ENCODE measurements around the gene PTPN6.
A peak's percentile ranks its signal among the peaks of the same experiment; 100 is the strongest.

PTPN6 gene

GRCh38 chr12:6923003-6923732, 28.0 kb upstream of the PTPN6 start:
- DNase-seq, result no peak

GRCh38 chr12:6923851-6924250, 27.3 kb upstream of the PTPN6 start:
- no peak for DNase-seq

- DNase-seq, result no peak
These were observed 26.0 kb upstream of the PTPN6 start for GRCh38 chr12:6925239-6925539.

- DNase-seq, result no peak
These were observed 25.4 kb upstream of the PTPN6 start for GRCh38 chr12:6925540-6926279.

- no peak for DNase-seq
These were observed 23.7 kb upstream of the PTPN6 start, which contains the start of gene ATN1 for GRCh38 chr12:6927379-6928021. TSS of gene ATN1 (plus strand) at chr12:6927959. CDS start at chr12:6934002, 6,043 bp downstream.

- DNase-seq, result no peak
These were observed 23.0 kb upstream of the PTPN6 start for GRCh38 chr12:6928022-6928702.

GRCh38 chr12:6928703-6929407, 22.3 kb upstream of the PTPN6 start:
- no peak for DNase-seq

- DNase-seq, result no peak
These were observed 21.4 kb upstream of the PTPN6 start for GRCh38 chr12:6929466-6930452.

- no peak for DNase-seq
These were observed 18.4 kb upstream of the PTPN6 start for GRCh38 chr12:6932766-6933165.

- no peak for DNase-seq
These were observed 17.0 kb upstream of the PTPN6 start for GRCh38 chr12:6934110-6934509.

- no peak for DNase-seq
These were observed 15.6 kb upstream of the PTPN6 start for GRCh38 chr12:6935371-6936193.

GRCh38 chr12:6936194-6936635, 14.9 kb upstream of the PTPN6 start:
- no peak for DNase-seq

- no peak for DNase-seq
These were observed 14.3 kb upstream of the PTPN6 start for GRCh38 chr12:6936636-6937480.

- DNase-seq, result peak; percentile 89
These were observed 13.4 kb upstream of the PTPN6 start for GRCh38 chr12:6937481-6938352.

GRCh38 chr12:6938353-6939190, 12.6 kb upstream of the PTPN6 start:
- no peak for DNase-seq

GRCh38 chr12:6939191-6939540, 12.0 kb upstream of the PTPN6 start:
- no peak for DNase-seq

- no peak for DNase-seq
These were observed 9.9 kb upstream of the PTPN6 start for GRCh38 chr12:6941267-6941666.

GRCh38 chr12:6941782-6942181, 9.4 kb upstream of the PTPN6 start:
- no peak for DNase-seq
